Measurements from ENCODE around the gene FAM53B. TPM values are rescaled to one million over a fixed set of nuclear protein-coding genes. Genes with fewer than 3 reads are reported as not detected.

Gene FAM53B
- polyA plus RNA-seq, 1 of the 3 experiments (the other 2 are of a cell fraction) = 5.6 TPM

DNA sequence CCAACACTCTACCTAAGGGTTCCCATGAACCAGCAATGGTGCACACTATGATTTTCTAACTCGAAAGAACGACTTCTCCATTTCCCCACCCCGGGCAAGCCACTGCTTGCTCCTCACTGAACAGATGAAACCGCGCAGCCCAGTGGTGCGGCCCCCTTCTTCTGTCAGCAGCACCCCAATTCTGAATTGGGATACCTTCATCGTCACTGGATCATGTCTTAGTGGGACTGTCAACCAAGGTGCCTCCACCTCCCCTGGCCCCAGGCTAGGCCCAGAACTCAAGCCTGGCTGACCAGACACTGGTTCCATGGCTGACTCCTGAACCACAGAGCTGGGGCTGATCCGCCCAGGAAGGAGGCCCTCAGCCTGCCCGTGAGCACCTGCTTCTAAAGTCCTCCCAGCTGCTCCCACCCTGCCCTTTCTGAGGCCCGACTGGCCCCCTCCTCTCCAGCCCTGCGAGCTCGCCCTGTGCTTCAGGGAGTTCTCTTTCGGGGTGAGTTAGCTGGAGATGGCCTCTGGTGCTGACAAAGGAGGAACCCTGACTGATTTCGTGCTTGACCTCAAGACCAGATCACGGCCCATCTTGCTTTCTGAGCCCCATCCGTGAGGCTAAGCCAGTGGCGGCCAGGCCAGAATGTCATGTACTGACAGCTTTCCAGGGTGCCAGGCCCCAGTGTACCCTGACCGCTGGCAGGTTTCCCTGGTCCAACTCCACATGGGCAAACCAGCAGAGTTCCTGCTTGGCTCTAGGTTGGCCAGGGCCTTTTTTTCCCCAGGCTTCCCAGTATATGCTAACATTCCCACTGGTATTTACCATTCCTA is 44.5 kb downstream of the FAM53B start:
- H3K27me3 ChIP-seq (ENCODE audit: insufficient read depth) = no peaks in the 10 kb centered on the region
- H3K27ac ChIP-seq (ENCODE audit: low read depth in 2 of 2, low read length in 1 of 2) = peak overlapping the region in 1 of 2 experiments; percentile 28; a peak in 1 of 4 replicates
- peaks cover 0 to 52% of the 10 kb centered on the region in 2 experiments; a peak in 1 of 4 replicates for H3K4me1 ChIP-seq (ENCODE audit: control insufficient read depth in 1 of 2, insufficient read depth in 2 of 2, low read depth in 1 of 2, low read length in 1 of 2)
- no peak overlapping the region for H3K4me3 ChIP-seq (ENCODE audit: low read depth in 2 of 2, low read length in 1 of 2)
- H3K4me2 ChIP-seq = no peak overlapping the region
- CTCF ChIA-PET = interaction anchor here (0.9 kb wide), 1 partner anchor 41 kb away, joined by 3 read pairs; no protein-coding TSS in a partner anchor
- no peaks in the 10 kb centered on the region for H3K9me2 ChIP-seq
- no peaks in the 10 kb centered on the region for H3F3A ChIP-seq (replicated peaks; ENCODE audit: insufficient read depth)
- no peaks in the 10 kb centered on the region for H4K20me1 ChIP-seq (ENCODE audit: insufficient read depth)
- TF ChIP-seq TCF12 (IDR thresholded peaks at IDR 0.05) (no peak), RXRA (IDR thresholded peaks at IDR 0.05; ENCODE audit: borderline replicate concordance, low read depth) (no peak), CHD2 (IDR thresholded peaks at IDR 0.05; ENCODE audit: low read length, partially characterized antibody) (no peak), NFIC (IDR thresholded peaks at IDR 0.05; ENCODE audit: borderline replicate concordance) (no peak), RAD21 (IDR thresholded peaks at IDR 0.05; ENCODE audit: low read length) (no peak), SIN3A (IDR thresholded peaks at IDR 0.05; ENCODE audit: borderline replicate concordance, low read depth, low read length) (no peak)
- TF ChIP-seq, protein P1, sequence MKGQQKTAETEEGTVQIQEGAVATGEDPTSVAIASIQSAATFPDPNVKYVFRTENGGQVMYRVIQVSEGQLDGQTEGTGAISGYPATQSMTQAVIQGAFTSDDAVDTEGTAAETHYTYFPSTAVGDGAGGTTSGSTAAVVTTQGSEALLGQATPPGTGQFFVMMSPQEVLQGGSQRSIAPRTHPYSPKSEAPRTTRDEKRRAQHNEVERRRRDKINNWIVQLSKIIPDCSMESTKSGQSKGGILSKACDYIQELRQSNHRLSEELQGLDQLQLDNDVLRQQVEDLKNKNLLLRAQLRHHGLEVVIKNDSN (IDR thresholded peaks at IDR 0.05; ENCODE audit: borderline replicate concordance, low read depth) = no peak
- no peak overlapping the region for H2AFZ ChIP-seq (ENCODE audit: low read depth)
- no peaks in the 10 kb centered on the region for H3K79me2 ChIP-seq (ENCODE audit: insufficient read depth)
- H3K36me3 ChIP-seq (replicated peaks in 1 of 2; ENCODE audit: control insufficient read depth in 1 of 2, insufficient read depth in 2 of 2, low read length in 1 of 2) = peaks cover 0 to 24% of the 10 kb centered on the region in 2 experiments
- POLR2A ChIA-PET = no interaction called here
- DNase-seq = no peak
- WGBS (ENCODE audit: low lambda C conversion rate) = 99% methylated on average over 10 of the region's 18 CpGs
- H3K9me3 ChIP-seq = no peaks in the 10 kb centered on the region
- H3K9ac ChIP-seq = no peak overlapping the region

DNA sequence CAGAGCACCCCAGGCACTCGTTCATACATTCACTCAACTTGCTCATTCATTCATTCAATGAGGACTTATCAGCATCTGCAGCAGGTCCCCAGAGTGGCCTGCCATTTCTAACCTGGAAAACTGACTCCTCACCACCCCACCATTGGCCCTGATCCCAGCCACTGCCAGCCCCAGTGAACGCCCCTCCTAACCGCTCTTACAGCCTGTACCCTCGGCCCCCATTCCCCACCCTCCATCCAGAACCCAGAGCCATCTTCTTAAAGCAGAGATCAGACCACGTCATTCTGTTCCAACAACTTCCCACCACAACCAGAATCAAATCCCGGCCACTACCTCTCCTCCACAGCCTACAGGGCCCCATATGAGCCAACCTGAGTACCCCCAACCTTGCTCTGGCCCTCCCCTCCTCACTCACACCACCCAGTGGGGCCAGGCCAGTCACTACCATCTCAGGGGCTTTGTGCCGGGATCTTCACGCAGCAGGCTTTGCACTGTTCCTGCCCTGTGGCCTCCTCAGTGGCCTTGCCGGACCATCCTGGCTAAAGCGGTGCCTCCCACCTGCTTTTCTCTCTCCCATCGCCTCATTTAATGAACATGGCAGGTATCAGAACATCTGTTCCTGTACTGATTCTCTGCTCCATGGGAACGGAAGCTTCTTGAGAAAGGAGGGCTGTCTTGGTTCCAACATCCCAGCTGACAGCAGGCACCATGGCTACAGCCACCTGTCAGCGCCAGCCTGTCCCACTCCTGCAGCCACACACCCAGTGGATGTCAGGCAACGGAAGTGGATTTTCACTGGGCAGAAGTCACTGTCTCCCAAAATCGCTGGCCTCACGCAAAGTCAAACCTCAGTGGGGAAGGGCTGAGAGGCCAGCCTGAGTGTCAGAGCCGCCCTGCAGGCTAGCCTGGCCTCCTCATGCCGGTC is 45.4 kb downstream of the FAM53B start:
- Histone ChIP-seq H4K20me1 (ENCODE audit: insufficient read depth) (no peaks in the 10 kb centered on the region), H3K27me3 (ENCODE audit: insufficient read depth) (no peaks in the 10 kb centered on the region), H3K9me2 (no peaks in the 10 kb centered on the region), H3K4me1 (ENCODE audit: control insufficient read depth in 1 of 2, insufficient read depth in 2 of 2, low read depth in 1 of 2, low read length in 1 of 2) (peaks cover 0 to 43% of the 10 kb centered on the region in 2 experiments; a peak in 1 of 4 replicates), H3K27ac (ENCODE audit: low read depth in 2 of 2, low read length in 1 of 2) (no peak overlapping the region; a peak in 1 of 4 replicates), H3K9me3 (no peaks in the 10 kb centered on the region), H3K79me2 (ENCODE audit: insufficient read depth) (no peaks in the 10 kb centered on the region), H3K36me3 (replicated peaks in 1 of 2; ENCODE audit: control insufficient read depth in 1 of 2, insufficient read depth in 2 of 2, low read length in 1 of 2) (peaks cover 0 to 21% of the 10 kb centered on the region in 2 experiments), H2AFZ (ENCODE audit: low read depth) (no peak overlapping the region), H3K9ac (no peak overlapping the region), H3K4me2 (no peak overlapping the region), H3K4me3 (ENCODE audit: low read depth in 2 of 2, low read length in 1 of 2) (no peak overlapping the region), H3F3A (replicated peaks; ENCODE audit: insufficient read depth) (no peaks in the 10 kb centered on the region)
- 94% methylated on average over 16 of the region's 18 CpGs for WGBS (ENCODE audit: low lambda C conversion rate)
- POLR2A ChIA-PET = no interaction called here
- CTCF ChIA-PET = interaction anchor here (0.7 to 0.9 kb wide), 2 partner anchors 42 to 158 kb away, joined by 3 to 4 read pairs; no protein-coding TSS in a partner anchor
- TF ChIP-seq SMC3 (IDR thresholded peaks at IDR 0.05; ENCODE audit: low read depth, low read length) (no peak), FOXJ3 (CRISPR knock-in tag; IDR thresholded peaks at IDR 0.05) (no peak), NRF1 (IDR thresholded peaks at IDR 0.05; ENCODE audit: low read depth, low read length) (no peak), GATA2 (CRISPR knock-in tag; IDR thresholded peaks at IDR 0.05) (no peak), RXRA (IDR thresholded peaks at IDR 0.05; ENCODE audit: borderline replicate concordance, low read depth) (no peak), EP300 (IDR thresholded peaks at IDR 0.05; ENCODE audit: borderline replicate concordance in 1 of 2, low read depth in 1 of 2, low read length in 1 of 2) (no peak), ELF1 (IDR thresholded peaks at IDR 0.05) (no peak), JUND (IDR thresholded peaks at IDR 0.05) (no peak), RCOR1 (IDR thresholded peaks at IDR 0.05; ENCODE audit: low read length) (no peak), TAF1 (IDR thresholded peaks at IDR 0.05; ENCODE audit: borderline replicate concordance, low read depth, low read length) (no peak), RFX5 (IDR thresholded peaks at IDR 0.05; ENCODE audit: low read length) (no peak), MEF2A (IDR thresholded peaks at IDR 0.05; ENCODE audit: borderline replicate concordance, low read depth) (no peak), SIN3A (IDR thresholded peaks at IDR 0.05; ENCODE audit: borderline replicate concordance, low read depth, low read length) (no peak), MXI1 (IDR thresholded peaks at IDR 0.05; ENCODE audit: low read depth, low read length) (no peak)
- TF ChIP-seq, protein P2, sequence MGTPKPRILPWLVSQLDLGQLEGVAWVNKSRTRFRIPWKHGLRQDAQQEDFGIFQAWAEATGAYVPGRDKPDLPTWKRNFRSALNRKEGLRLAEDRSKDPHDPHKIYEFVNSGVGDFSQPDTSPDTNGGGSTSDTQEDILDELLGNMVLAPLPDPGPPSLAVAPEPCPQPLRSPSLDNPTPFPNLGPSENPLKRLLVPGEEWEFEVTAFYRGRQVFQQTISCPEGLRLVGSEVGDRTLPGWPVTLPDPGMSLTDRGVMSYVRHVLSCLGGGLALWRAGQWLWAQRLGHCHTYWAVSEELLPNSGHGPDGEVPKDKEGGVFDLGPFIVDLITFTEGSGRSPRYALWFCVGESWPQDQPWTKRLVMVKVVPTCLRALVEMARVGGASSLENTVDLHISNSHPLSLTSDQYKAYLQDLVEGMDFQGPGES (IDR thresholded peaks at IDR 0.05; ENCODE audit: low read depth, low read length) = no peak
- TF ChIP-seq, protein P1 (IDR thresholded peaks at IDR 0.05; ENCODE audit: borderline replicate concordance, low read depth) = no peak
- no peak for DNase-seq
